GM18868 (cell line): ENCODE data around the gene BRCA1.
"Not testable (repeated sequence)": the region's sequence is repeated elsewhere in the genome, so short reads cannot be mapped to it uniquely, and the experiment has no call there.

Source experiments
- ATAC-seq: cut with Tn5 transposase; IDR thresholded peaks from one replicate; pipeline ENCODE4 v1.9.1; 2021; ENCODE audit warnings: mild to moderate bottlenecking, moderate library complexity; ENCODE audit not compliant: unreplicated experiment

The BRCA1 gene

GRCh38 chr17:43125133-43125966 lies at the start of gene BRCA1:
BRCA1 (minus strand) TSS chr17:43125364; CDS start chr17:43124096, 1,268 bp downstream.
- peak; percentile 97 for ATAC-seq

- no peak for ATAC-seq
Measured at GRCh38 chr17:43171586-43172487, 46.7 kb upstream of the BRCA1 start.

- peak; percentile 80 for ATAC-seq
Measured at GRCh38 chr17:43170766-43171585, 45.8 kb upstream of the BRCA1 start, which contains the start of gene NBR1. NBR1 (plus strand) TSS chr17:43171214; CDS start chr17:43175800, 4,586 bp downstream.

GRCh38 chr17:43170140-43170765 lies 45.1 kb upstream of the BRCA1 start:
- ATAC-seq = peak; percentile 68

- peak; percentile 12 for ATAC-seq
Measured at GRCh38 chr17:43169561-43170139, 44.5 kb upstream of the BRCA1 start.

- not testable (repeated sequence) for ATAC-seq
Measured at GRCh38 chr17:43165971-43166370, 40.8 kb upstream of the BRCA1 start.

GRCh38 chr17:43159957-43160356 lies 34.8 kb upstream of the BRCA1 start:
- ATAC-seq = not testable (repeated sequence)

GRCh38 chr17:43159232-43159631 lies 34.1 kb upstream of the BRCA1 start:
- not testable (repeated sequence) for ATAC-seq

- ATAC-seq = no peak
Measured at GRCh38 chr17:43155666-43156065, 30.5 kb upstream of the BRCA1 start.

GRCh38 chr17:43153197-43153835 lies 28.2 kb upstream of the BRCA1 start:
- ATAC-seq = not testable (repeated sequence)

- ATAC-seq = no peak
Measured at GRCh38 chr17:43151880-43152456, 26.8 kb upstream of the BRCA1 start.

- ATAC-seq = no peak
Measured at GRCh38 chr17:43146649-43147048, 21.5 kb upstream of the BRCA1 start.

GRCh38 chr17:43143201-43143600 lies 18.0 kb upstream of the BRCA1 start:
- ATAC-seq = no peak

- no peak for ATAC-seq
Measured at GRCh38 chr17:43142153-43142552, 17.0 kb upstream of the BRCA1 start.

GRCh38 chr17:43140396-43141332 lies 15.5 kb upstream of the BRCA1 start:
- no peak for ATAC-seq

GRCh38 chr17:43138531-43138930 lies 13.4 kb upstream of the BRCA1 start:
- not testable (repeated sequence) for ATAC-seq

- not testable (repeated sequence) for ATAC-seq
Measured at GRCh38 chr17:43136574-43136973, 11.4 kb upstream of the BRCA1 start.

- ATAC-seq = no peak
Measured at GRCh38 chr17:43135454-43135819, 10.3 kb upstream of the BRCA1 start.
